BE2C (cell line): Measurements from ENCODE around the gene GRID1.
"Not testable (repeated sequence)": the region's sequence is repeated elsewhere in the genome, so short reads cannot be mapped to it uniquely, and the experiment has no call there.

Experiments used
- DNase-seq: peaks from one replicate; pipeline ENCODE4 v3.0.0-alpha.2; 2020
- H3K27me3 ChIP-seq: fragments of 250-450 bp; sonication (Bioruptor Pico); 2 replicates; pipeline ENCODE4 v1.5.1; 2020; ENCODE audit warnings: mild to moderate bottlenecking
- H3K36me3 ChIP-seq: fragments of 250-450 bp; sonication (Bioruptor Pico); 2 replicates; pipeline ENCODE4 v1.5.1; 2020; ENCODE audit warnings: mild to moderate bottlenecking
- H3K4me1 ChIP-seq: fragments of 250-450 bp; sonication (Bioruptor Pico); 2 replicates; pipeline ENCODE4 v1.5.1; 2020
- H3K4me3 ChIP-seq: 2 replicates; pipeline ENCODE4 v1.5.1; 2011; ENCODE audit warnings: low read depth, low read length
- H3K9me3 ChIP-seq: fragments of 250-450 bp; sonication (Bioruptor Pico); 2 replicates; pipeline ENCODE4 v1.5.1; 2020
- TF ChIP-seq, protein P1 (sequence below): IDR thresholded peaks from 2 replicates; pipeline ENCODE4 v1.5.1; 2012; ENCODE audit warnings: mild to moderate bottlenecking, low read depth, low read length

GRID1 gene

DNA sequence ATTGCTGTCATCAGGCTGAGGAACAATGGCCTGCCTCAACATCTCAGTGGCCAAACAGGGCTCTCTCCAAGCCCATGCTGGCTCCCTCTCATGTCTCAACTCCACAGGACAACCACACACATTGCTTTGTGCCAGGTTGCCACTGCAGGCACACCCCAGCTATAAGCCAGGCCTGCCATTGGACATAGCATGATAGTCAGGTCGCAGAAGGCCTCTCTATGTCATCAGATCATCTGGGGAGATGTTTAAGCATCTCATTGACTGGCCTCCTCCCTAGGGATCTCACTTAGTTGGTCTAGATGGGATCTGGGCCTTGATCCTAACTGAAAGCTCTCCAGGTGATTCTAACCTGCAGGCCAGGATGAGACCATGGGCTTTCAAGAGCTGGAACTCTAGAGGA is 257.2 kb downstream of the GRID1 start:
- DNase-seq: no peak
- no peaks in the 10 kb centered on the region; the same call in 1 of the 2 replicates for H3K36me3 ChIP-seq
- TF ChIP-seq, protein P1, sequence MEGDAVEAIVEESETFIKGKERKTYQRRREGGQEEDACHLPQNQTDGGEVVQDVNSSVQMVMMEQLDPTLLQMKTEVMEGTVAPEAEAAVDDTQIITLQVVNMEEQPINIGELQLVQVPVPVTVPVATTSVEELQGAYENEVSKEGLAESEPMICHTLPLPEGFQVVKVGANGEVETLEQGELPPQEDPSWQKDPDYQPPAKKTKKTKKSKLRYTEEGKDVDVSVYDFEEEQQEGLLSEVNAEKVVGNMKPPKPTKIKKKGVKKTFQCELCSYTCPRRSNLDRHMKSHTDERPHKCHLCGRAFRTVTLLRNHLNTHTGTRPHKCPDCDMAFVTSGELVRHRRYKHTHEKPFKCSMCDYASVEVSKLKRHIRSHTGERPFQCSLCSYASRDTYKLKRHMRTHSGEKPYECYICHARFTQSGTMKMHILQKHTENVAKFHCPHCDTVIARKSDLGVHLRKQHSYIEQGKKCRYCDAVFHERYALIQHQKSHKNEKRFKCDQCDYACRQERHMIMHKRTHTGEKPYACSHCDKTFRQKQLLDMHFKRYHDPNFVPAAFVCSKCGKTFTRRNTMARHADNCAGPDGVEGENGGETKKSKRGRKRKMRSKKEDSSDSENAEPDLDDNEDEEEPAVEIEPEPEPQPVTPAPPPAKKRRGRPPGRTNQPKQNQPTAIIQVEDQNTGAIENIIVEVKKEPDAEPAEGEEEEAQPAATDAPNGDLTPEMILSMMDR: no peak
- no peaks in the 10 kb centered on the region for H3K4me1 ChIP-seq
- no peaks in the 10 kb centered on the region for H3K27me3 ChIP-seq
- H3K9me3 ChIP-seq: no peaks in the 10 kb centered on the region
- no peak overlapping the region for H3K4me3 ChIP-seq

DNA sequence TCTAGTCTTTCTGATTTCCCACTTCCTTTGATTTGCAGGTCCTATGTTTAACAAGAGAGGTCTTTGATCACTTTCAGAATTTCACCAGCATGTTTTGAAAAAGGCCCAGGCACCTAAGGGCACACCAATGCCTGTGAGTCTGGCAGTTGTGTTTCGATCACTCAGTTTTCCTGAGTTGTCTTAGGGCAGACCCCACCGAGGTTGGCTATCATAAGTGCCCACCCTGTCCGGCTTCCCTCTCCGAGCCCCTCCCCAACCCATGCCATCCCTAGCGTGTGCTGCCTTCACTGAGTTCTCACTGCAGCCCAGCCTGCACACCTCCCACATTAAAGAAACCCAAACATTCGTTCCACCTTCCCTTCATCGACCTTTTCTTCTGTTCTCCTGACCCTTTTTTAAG is 257.9 kb downstream of the GRID1 start:
- H3K27me3 ChIP-seq: no peaks in the 10 kb centered on the region
- no peaks in the 10 kb centered on the region; the same call in 1 of the 2 replicates for H3K36me3 ChIP-seq
- H3K4me1 ChIP-seq: peaks cover under 1% of the 10 kb centered on the region; the same call in 1 of the 2 replicates
- H3K4me3 ChIP-seq: no peak overlapping the region
- TF ChIP-seq, protein P1: no peak
- no peak for DNase-seq
- no peaks in the 10 kb centered on the region for H3K9me3 ChIP-seq

DNA sequence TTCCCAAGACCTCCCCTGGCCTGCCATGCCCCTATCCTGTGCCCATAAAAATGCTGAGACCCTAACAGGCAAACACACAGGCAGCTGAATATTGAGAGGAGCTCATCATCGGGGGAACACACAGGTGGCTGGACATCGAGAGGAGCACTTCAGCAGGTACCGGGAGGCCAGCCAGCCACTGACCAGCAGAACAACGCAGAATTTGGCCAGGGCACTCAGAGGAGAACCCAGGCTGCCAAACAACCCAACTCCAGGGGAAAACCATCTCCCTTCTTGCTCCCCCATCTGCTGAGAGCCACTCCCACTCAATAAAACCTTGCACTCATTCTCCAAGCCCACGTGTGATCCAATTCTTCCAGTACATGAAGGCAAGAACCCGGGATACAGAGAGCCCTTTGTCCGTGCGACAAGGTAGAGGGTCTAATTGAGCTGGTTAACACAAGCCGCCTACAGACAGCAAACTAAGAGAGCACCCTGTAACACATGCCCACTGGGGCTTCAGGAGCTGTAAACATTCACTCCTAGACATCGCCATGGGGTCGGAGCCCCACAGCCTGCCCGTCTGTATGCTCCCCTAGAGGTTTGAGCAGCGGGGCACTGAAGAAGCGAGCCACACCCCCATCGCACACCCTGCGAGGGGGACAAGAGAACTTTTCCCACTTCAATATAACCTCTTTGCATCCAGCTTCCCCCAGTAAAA is 258.8 kb downstream of the GRID1 start:
- not testable (repeated sequence) for DNase-seq, H3K36me3 ChIP-seq, H3K27me3 ChIP-seq, H3K4me3 ChIP-seq, H3K9me3 ChIP-seq
- H3K4me1 ChIP-seq: peaks cover 10% of the 10 kb centered on the region

DNA sequence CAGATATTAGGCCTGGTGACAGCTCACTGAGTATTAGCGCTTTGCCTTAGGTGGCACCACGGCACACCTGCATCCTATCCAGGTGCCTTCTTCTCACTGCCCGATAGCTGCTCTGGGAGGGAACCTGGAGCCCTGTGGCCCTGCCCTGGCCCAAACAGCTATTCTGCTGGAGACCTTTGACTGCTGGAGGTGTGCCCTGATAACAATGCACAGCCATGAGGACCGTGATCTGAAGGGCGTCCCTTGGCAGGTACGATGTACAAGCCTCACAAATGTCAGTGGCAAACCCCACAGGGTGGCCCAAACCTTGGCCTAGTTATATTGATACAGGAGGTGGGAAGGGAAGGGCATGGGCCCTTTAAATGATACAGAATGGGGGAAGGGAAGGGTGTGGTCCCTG is 259.5 kb downstream of the GRID1 start:
- H3K36me3 ChIP-seq: no peaks in the 10 kb centered on the region; the same call in 1 of the 2 replicates
- H3K4me1 ChIP-seq: peaks cover 14% of the 10 kb centered on the region
- H3K9me3 ChIP-seq: no peaks in the 10 kb centered on the region
- TF ChIP-seq, protein P1: no peak
- DNase-seq: no peak
- H3K4me3 ChIP-seq: no peak overlapping the region
- no peaks in the 10 kb centered on the region for H3K27me3 ChIP-seq

DNA sequence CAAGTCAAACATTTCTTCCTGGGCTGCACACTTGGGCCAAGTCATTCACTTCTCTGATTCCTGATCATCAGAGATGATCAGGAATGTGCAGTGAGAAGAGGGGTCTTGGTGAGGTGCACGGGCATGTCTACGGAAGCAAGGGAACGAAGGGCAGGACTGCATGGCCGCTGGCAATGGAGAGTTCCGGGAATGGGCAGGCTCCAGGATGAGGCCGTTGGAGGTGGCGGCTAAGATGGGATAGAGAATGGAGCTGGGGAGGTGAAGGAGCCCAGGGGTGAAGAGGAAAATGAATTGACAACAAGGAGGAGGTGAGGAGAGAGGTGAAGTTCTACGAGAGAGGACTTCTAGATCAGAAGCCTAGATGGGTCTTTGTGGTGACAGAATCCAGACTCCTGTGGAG is 260.0 kb downstream of the GRID1 start:
- Histone ChIP-seq H3K36me3 (no peaks in the 10 kb centered on the region; the same call in 1 of the 2 replicates), H3K4me1 (peaks cover 16% of the 10 kb centered on the region), H3K27me3 (no peaks in the 10 kb centered on the region), H3K9me3 (no peaks in the 10 kb centered on the region), H3K4me3 (no peak overlapping the region)
- no peak for DNase-seq
- TF ChIP-seq, protein P1: no peak

- no peak for DNase-seq
- no peaks in the 10 kb centered on the region for H3K9me3 ChIP-seq
- peaks cover 22% of the 10 kb centered on the region for H3K4me1 ChIP-seq
- H3K27me3 ChIP-seq: no peaks in the 10 kb centered on the region
- no peak overlapping the region for H3K4me3 ChIP-seq
- no peaks in the 10 kb centered on the region for H3K36me3 ChIP-seq
- TF ChIP-seq, protein P1: no peak
Measured at GRCh38 chr10:86105640-86106039, 261.0 kb downstream of the GRID1 start.
